Endothelial cell (in vitro differentiated cells): ENCODE results near the gene GALNT13. TPM values are rescaled to one million over a fixed set of nuclear protein-coding genes. Genes with fewer than 3 reads are reported as not detected.
A peak's percentile ranks its signal among the peaks of the same experiment; 100 is the strongest.

Experiments used
- DNase-seq: peaks from one replicate; pipeline ENCODE4 v3.0.0; 2021; ENCODE audit warnings: low spot score
- H3K27ac Mint-ChIP-seq: one replicate; pipeline ENCODE4 v1.8.0; 2021; ENCODE audit warnings: mixed read lengths, inconsistent platforms; ENCODE audit not compliant: unreplicated experiment
- H3K27me3 Mint-ChIP-seq: one replicate; pipeline ENCODE4 v1.8.0; 2021; ENCODE audit warnings: mild to moderate bottlenecking, moderate library complexity, mixed read lengths, inconsistent platforms; ENCODE audit not compliant: unreplicated experiment
- H3K36me3 Mint-ChIP-seq: one replicate; pipeline ENCODE4 v1.8.0; 2021; ENCODE audit warnings: mild to moderate bottlenecking, low read depth, mixed read lengths, inconsistent platforms; ENCODE audit not compliant: unreplicated experiment
- H3K4me1 Mint-ChIP-seq: one replicate; pipeline ENCODE4 v1.8.0; 2021; ENCODE audit warnings: mild to moderate bottlenecking, mixed read lengths, inconsistent platforms; ENCODE audit not compliant: unreplicated experiment
- H3K4me3 Mint-ChIP-seq: one replicate; pipeline ENCODE4 v1.8.0; 2021; ENCODE audit warnings: mild to moderate bottlenecking, mixed read lengths, inconsistent platforms; ENCODE audit not compliant: unreplicated experiment
- H3K9me3 Mint-ChIP-seq: one replicate; pipeline ENCODE4 v1.8.0; 2021; ENCODE audit warnings: mixed read lengths, inconsistent platforms; ENCODE audit not compliant: unreplicated experiment
- total RNA-seq: library from RNA; stranded (reverse); fragmentation: NEBNext Ultra II Directional; extraction: Animal tissue kit (Norgen Biotek cat#: 25700); gene quantifications from one replicate; pipeline ENCODE4 v1.2.1, GENCODE V29; 2021; ENCODE audit not compliant: unreplicated experiment
- TF ChIP-seq, protein P1 (sequence below): fragments of 200-600 bp; sonication (generic); IDR thresholded peaks from one replicate; pipeline ENCODE4 v1.5.0; 2021; ENCODE audit warnings: antibody characterized with exemption; ENCODE audit not compliant: unreplicated experiment

GALNT13 gene
- total RNA-seq, 1 donor from 2014 or later = 26.3 TPM

DNA sequence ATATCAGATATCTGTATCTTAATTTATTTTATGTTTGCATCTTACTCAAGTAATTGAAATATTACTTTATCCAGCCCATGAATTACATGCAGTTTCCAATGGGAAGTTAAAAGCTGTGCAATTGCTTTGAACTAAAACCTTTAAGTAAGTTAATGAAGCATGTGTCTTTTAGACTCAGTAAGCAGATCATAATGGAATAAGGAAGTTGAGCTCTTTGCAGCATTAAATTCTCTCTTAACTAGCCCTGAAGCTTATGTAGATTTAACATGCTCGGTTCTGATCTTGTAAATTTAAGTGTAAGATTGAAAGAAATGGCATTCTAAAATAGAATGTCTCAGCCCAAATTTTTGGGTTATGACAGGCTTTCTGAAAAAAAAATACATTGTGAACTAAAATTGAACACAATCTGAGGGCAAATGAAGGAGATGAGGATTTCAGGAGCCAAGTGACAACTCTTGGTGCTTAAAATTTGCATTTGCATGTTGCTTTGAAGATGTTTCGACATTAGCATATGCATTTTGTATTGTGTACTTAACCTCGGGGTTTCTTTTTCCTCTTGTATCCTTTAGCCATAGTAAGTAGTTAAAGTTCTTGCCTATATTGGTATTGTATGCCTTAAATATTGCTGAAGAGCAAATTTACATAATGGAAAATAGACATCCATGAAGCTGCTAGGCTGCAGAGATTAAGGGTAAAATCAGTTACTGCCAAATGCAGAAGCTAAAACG is 529.0 kb downstream of the GALNT13 start:
- Mint-ChIP-seq H3K9me3 (no peaks in the 10 kb centered on the region), H3K36me3 (no peaks in the 10 kb centered on the region), H3K27me3 (no peaks in the 10 kb centered on the region), H3K27ac (no peak overlapping the region), H3K4me1 (peaks cover 11% of the 10 kb centered on the region), H3K4me3 (no peak overlapping the region)
- TF ChIP-seq, protein P1, sequence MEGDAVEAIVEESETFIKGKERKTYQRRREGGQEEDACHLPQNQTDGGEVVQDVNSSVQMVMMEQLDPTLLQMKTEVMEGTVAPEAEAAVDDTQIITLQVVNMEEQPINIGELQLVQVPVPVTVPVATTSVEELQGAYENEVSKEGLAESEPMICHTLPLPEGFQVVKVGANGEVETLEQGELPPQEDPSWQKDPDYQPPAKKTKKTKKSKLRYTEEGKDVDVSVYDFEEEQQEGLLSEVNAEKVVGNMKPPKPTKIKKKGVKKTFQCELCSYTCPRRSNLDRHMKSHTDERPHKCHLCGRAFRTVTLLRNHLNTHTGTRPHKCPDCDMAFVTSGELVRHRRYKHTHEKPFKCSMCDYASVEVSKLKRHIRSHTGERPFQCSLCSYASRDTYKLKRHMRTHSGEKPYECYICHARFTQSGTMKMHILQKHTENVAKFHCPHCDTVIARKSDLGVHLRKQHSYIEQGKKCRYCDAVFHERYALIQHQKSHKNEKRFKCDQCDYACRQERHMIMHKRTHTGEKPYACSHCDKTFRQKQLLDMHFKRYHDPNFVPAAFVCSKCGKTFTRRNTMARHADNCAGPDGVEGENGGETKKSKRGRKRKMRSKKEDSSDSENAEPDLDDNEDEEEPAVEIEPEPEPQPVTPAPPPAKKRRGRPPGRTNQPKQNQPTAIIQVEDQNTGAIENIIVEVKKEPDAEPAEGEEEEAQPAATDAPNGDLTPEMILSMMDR = no peak
- DNase-seq = no peak

DNA sequence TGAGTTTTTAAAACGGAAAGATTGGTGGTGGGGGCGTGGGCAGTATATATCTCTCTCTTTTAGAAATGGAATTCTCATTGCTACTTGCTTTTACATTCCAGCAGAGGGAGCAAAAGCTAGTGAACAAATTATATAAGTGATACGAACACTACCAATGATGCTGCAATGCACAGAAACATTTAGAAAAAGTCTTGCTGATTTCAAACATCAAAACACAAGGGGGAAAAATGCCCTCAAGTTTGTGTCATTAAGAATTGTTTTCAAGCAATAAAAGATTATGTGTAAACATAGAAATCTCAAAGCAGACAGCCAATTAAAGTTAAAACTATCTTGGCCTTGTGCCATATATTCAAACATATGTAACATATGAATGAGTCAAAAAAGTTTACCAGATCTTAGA is 530.5 kb downstream of the GALNT13 start:
- Mint-ChIP-seq H3K27me3 (no peaks in the 10 kb centered on the region), H3K4me1 (peaks cover 17% of the 10 kb centered on the region), H3K27ac (no peak overlapping the region), H3K4me3 (no peak overlapping the region), H3K36me3 (no peaks in the 10 kb centered on the region), H3K9me3 (no peaks in the 10 kb centered on the region)
- no peak for DNase-seq
- TF ChIP-seq, protein P1 = peak; percentile 53

DNA sequence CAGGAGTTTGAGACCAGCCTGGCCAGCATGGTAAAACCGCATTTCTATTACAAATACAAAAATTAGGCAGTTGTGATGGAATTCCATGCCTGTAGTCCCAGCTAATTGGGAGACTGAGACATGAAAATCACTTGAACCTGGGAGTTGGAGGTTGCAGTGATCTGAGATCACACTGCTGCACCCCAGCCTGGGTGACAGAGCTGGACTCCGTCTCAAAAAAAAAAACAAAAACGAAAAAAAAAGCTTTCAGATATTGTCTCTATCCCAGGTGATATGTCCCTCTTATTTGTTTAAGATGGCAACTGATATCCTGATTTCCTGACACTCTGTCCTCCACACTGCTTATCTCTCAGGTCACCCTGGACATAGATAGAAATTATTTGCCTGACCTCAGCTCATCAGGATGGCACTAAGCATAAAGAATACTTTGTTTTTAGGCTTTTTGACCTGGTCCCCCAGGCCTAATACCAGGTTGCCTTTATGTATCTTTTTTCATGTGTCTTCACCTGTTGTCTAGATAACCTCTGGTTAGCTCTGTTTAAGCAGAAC is 531.6 kb downstream of the GALNT13 start:
- H3K27ac Mint-ChIP-seq = no peak overlapping the region

DNA sequence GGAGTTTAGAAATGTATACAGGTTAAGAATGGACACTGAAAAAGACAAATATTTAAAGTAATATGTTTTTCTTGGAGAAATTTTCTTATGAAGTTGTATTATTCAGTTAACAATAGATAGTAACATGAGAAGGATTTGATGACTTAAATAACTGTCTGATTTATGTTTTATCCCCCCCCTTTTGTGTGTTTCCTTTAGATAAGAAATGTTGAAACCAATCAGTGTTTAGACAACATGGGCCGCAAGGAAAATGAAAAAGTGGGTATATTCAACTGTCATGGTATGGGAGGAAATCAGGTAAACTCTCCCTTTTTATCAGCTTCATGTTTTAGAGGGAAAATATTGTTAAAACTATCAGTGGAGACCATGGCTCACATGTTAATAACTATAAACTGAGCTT is 537.1 kb downstream of the GALNT13 start:
- no peak overlapping the region for H3K4me3 Mint-ChIP-seq
- no peaks in the 10 kb centered on the region for H3K9me3 Mint-ChIP-seq
- no peaks in the 10 kb centered on the region for H3K36me3 Mint-ChIP-seq
- TF ChIP-seq, protein P1 = no peak
- H3K27ac Mint-ChIP-seq = no peak overlapping the region
- no peak for DNase-seq
- no peaks in the 10 kb centered on the region for H3K27me3 Mint-ChIP-seq
- H3K4me1 Mint-ChIP-seq = peaks cover 20% of the 10 kb centered on the region

More for the DNA sequence above, 531.6 kb downstream of the GALNT13 start:
- H3K36me3 Mint-ChIP-seq = no peaks in the 10 kb centered on the region
- peaks cover 17% of the 10 kb centered on the region for H3K4me1 Mint-ChIP-seq
- no peak overlapping the region for H3K4me3 Mint-ChIP-seq
- TF ChIP-seq, protein P1 = no peak
- DNase-seq = no peak
- H3K27me3 Mint-ChIP-seq = no peaks in the 10 kb centered on the region
- H3K9me3 Mint-ChIP-seq = no peaks in the 10 kb centered on the region

DNA sequence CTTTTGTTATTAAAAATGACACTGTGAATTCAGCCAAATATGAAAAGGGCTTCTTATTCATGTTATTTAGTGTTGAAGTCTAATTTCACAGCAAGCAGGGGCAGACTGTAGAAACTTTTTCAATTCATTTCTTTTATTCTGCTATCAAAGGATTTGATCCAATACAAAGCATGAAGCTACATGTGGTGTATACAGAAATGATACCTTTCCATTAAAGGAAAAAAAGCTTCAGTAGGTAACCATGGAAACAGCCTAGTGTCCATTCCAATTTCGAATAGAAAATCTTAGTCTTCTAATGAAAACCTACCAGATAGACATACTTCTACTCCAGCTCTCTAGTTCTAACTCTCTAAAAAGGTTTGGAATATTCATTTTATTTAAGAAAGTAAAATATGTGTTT is 550.5 kb downstream of the GALNT13 start:
- DNase-seq = no peak
- peaks cover 16% of the 10 kb centered on the region for H3K4me1 Mint-ChIP-seq
- TF ChIP-seq, protein P1 = no peak
- H3K4me3 Mint-ChIP-seq = no peak overlapping the region
- H3K36me3 Mint-ChIP-seq = no peaks in the 10 kb centered on the region
- H3K27ac Mint-ChIP-seq = no peak overlapping the region
- no peaks in the 10 kb centered on the region for H3K9me3 Mint-ChIP-seq
- peaks cover 3% of the 10 kb centered on the region for H3K27me3 Mint-ChIP-seq
